HG03457 (cell line): ENCODE data around the gene STX2.
A peak's percentile ranks its signal among the peaks of the same experiment; 100 is the strongest.
"Not testable (repeated sequence)": the region's sequence is repeated elsewhere in the genome, so short reads cannot be mapped to it uniquely, and the experiment has no call there.

Experiments used
- ATAC-seq: cut with Tn5 transposase; IDR thresholded peaks from one replicate; pipeline ENCODE4 v1.9.1; 2021; ENCODE audit warnings: moderate number of reproducible peaks; ENCODE audit not compliant: unreplicated experiment

Gene STX2

DNA sequence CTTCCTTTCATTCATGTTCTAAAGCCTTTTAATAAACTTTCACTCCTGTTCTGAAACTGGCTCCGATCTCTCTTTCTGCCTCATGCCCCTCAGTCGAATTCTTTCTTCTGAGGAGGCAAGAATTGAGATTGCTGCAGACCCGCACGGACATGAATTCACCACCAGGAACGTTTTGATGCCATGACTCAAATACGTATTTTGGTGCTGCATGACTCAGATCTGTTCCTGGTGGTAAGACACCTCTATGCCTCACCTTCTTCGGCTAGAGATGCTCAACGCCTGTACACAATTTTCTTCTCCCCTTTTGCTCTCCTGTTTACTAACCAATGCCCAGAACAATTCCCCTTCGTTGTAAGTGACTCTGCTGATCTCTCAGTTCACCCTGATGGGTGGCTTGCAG is 70.9 kb downstream of the STX2 start:
- no peak for ATAC-seq

DNA sequence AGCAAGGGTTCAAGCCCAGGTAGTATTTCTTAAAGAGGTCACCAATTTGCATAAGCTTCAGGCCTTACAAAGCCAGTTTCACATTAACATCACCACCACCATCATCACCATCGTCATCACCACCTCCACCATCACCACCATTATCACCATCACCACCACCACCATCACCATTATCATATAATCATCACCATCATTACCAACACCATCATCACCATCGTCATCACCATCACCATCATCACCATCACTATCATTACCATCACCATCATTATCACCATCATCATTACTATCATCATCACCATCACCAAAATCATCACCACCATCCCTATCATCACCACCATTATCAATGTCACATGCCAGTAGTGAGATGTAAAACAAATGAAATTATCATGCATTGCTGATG is 72.6 kb downstream of the STX2 start:
- ATAC-seq, result no peak

DNA sequence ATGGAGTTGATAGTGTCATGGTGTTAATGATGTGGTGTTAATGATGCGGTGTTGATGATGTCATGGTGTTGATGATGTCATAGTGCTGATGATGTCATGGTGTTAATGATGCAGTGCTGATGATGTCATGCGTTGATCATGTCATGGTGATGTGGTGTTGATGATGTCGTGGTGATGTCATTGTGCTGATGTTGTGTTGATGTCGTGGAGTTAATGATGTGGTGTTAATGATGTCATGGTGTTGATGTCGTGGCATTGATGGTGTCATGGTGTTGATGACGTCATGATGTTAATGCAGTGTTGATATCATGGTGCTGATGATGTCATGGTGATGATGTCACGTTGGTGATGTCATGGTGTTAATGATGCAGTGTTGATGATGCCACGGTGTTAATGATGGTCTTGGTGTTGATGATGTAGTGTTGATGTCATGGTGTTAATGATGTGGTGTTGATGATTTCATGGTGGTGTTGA is 73.8 kb downstream of the STX2 start:
- no peak for ATAC-seq

DNA sequence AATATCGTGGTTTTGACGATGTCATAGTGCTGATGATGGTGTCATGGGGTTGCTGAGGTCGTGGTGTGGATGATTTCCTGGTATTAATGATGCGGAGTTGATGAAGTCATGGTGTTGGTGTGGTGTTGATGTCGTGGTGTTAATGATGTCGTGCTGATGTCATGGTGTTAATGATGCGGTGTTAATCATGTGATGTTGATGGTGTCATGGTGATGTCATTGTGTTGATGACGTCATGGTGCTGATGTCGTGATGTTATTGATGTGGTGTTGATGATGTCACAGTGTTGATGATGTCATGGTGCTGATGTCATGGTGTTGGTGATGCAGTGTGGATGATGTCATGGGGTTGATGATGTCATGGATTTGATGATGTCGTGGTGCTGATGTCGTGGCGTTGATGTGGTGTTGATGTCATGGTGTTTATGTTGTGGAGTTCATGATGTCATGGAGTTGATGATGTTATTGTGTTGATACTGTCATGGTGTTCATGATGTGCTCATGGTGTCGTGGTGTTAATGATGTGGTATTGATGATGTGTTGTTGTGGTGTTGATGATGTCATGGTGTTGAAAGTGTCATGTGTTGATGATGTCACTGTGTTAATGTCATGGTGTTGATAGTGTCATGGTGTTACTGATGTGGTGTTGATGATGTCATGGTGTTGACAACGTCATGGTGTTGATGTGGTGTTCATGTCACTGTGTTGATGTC is 74.4 kb downstream of the STX2 start:
- no peak for ATAC-seq

DNA sequence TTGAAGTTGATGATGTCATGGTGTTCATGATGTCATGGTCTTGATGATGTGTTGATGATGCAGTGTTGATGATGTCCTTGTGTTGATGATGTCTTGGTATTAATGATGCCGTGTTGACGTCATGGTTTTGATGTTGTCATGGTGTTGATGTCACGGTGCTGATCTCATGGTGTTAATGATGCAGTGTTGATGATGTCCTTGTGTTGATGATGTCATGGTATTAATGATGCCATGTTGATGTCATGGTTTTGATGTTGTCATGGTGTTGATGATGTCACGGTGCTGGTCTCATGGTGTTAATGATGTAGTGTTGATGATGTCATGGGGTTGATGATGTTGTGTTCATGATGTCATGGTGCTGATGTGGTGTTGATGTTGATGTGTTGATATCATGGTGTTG is 75.0 kb downstream of the STX2 start:
- no peak for ATAC-seq

DNA sequence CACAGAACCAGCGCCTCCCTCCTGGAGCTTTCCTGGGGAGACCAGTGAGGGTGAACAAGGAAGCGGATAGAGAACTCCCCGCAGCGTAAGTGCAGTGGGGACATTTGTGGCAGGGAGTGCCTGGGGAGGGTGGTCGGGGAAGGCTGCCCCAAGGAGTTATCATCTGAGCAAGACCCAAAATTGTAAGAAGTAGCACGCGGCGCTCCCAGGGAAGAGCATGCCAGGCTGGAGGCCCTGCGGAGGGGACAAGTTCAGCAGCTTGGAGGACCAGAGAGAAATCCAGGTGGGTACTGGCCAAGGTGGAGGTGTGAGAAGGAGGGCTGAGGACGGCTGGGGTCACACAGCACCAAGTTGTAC is 76.8 kb downstream of the STX2 start:
- no peak for ATAC-seq

DNA sequence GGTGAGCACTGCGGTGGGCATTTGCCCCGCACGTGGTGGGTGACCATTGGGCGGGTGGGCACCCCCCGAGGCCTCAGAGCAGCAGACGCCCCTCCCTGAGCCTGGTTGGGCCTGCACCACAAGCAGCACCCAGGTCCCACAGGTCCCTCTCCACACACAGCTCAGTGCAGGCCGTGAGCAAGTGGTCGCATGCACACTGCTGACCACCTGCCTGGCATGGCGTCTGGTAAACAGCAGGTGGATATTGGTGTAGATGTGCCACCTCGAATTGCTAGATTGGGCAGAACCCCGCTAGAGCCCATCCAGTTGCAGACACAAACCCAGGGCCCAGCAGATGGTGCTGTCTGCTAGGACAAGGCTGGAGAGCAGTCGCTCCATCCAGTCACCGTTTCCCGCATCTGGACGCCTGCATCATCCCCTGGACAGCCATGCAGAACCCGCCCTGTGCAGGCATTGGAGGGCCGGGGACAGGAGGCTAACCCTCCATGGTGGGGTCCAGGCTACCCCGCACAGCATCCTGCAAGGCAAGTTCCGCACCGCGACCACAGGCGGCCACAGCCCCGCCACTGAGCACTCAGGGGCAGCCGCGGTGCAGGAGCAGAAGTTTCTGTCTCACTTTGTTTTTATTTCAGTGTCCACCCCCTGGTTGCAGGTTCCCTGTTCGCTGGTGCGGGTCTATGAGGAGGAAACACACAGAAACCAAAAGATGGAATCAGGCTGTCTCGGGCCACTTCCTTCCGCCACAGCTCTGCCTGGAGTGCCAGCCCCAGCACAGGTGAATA is 77.3 kb downstream of the STX2 start:
- no peak for ATAC-seq

DNA sequence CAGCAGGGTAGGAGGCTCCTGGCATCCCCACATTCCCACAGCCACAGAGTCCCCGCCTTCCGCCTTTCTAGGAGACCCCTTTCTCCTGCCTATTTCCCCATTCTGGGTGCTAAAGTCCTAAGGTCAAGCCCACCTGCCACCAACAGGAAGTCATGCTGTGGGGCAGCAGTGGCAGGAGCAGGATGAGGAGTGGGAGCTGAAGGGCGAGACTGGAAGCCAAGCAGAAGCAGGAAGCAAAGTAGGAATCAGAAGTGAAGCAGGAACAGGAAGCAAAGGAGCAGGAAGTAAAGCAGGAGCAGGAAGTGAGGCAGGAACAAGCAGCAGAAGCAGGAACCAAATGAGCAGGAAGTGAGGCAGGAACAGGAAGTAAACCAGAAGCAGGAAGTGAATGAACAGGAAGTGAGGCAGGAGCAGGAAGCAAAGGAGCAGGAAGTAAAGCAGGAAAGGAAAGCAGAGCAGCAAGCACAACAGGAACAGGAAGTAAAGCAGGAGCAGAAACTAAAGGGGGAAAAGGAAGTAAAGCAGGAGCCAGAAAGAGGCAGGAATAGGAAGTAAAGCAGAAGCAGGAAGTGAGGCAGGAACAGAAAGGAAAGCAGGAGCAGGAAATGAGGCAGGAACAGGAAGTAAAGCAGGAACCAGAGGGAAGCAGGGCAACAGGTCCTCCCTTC is 84.7 kb downstream of the STX2 start:
- ATAC-seq, result no peak

DNA sequence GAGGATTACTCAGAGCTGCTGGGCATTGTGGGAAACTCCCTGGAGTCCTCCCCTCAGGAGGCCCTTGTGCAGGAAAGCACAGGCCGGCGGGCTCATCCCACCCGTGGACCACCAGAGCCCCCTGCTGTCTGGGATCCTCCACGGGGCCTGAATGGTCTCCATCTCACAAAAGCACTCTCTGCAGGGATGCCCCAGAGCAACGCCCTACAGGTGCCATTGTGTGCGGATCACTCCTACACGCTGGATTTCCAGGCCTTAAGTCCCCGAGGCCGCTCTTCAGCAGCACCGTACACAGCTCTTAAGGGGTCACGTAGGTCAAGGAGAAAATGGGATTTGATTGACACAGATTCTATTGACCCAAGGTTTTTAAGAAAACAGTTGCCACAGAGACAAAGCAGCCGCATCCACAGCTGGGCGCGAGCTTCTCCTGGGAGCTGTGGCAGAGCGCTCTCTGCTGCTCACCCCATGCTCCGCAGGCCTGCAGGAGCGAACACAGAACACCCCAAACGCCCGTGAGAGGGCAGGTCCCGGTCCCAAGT is 86.3 kb downstream of the STX2 start:
- no peak for ATAC-seq

DNA sequence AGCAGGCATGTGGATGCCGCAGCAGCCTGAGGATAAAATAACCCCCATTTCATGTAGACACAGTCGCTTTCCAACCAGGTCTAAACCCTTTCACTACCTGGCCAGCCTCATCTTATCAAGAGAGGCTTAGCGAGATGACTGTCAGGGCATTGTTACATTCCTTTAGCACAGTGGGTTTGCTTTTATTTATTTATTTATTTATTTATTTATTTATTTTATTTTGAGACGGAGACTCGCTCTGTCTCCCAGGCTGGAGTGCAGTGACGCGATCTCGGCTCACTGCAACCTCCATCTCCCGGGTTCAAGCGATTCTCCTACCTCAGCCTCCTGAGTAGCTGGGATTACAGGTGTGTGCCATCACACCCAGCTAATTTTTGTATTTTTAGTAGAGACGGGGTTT is 87.0 kb downstream of the STX2 start:
- not testable (repeated sequence) for ATAC-seq

DNA sequence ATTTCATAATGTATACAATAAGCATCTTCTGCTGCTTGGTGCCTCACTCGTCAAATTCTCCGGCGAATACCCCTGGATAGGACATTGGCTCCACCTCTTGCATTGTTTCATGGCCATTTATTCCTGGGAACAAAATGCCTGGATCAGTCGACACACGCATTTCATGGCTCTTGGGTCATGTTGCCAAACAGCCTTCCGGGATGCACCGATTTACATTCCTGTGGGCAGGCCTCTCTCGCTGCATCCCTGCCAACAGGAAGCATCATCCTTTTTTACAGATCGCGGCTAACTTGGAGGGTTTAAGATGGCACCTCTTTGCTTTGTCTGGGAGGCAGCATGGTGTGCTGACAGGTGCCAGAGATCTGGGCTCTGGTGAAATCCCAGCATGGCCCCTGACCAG is 90.3 kb downstream of the STX2 start:
- no peak for ATAC-seq

DNA sequence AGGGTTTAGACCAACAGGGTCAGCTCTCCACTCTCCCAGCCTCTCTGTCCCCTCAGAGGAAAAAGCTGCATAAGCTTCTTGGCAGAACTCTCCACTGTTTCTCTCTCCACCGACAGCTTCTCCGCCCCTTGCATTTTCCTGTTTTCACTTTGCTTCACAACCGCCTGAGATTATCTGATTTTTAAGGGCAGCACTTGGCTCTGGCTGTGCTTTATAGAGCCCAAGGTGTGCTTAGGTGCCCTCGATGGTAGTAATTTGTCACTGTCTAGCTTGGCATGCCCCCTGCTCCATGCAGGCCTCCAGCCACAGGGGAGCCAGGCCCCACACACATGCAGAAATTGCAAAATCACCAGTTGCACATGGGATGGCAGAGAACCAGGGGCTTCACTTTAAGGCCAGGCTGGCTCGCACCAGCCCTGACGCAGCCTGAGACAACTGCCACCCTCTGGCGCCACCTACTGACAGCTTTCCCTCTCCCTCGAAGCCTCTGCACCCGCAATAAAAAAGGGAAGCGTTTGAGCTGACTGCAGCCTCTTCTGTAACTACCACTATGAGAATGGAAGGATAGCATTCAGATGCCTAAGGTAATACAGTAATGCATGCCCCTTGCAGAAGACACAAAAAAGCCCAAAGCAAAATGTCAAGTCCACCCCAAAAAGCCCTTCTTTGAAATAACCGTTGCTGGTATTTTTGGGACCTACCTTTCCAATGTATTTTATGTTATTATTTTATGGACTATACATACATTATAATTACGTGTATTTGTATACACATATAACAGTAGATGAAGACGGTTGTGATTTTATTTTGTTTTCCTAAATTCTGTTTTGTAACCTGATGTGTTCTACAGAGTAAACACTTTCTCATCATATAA is 90.9 kb downstream of the STX2 start:
- ATAC-seq, result peak; percentile 83

DNA sequence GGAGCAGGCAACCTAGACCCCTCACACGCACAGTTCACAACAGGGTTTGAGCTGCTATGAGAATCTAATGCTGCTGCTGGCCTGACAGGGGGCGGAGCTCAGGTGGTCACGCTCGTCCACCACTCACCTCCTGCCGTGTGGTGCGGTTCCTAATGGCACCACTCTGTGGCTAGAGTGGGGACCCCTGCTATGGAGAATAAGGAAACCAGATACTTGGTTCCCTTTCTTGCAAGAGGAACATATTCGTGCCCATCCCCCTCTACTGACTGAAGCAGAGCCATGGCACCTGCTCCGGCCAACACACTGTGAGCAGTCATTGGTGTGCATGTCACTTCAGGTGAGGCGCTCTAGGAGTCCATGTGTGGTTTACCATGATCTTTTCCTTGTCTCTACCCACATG is 92.5 kb downstream of the STX2 start:
- no peak for ATAC-seq

DNA sequence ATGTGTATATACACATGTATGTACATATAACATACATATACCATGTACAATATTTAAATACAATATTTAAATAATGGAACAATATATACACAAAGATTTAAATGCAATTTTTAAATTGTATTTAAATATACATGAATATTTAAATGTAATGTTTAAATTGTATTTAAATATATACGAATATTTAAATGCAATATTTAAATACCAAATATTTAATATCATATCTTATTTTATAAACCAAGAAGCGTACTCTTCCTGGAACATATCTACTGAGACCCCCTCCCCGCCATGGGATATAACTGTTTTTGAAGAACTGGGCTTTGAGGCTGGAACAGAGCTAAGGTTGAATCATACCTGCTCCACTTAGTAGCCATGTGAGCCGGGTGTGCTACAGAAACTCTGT is 93.1 kb downstream of the STX2 start:
- no peak for ATAC-seq

DNA sequence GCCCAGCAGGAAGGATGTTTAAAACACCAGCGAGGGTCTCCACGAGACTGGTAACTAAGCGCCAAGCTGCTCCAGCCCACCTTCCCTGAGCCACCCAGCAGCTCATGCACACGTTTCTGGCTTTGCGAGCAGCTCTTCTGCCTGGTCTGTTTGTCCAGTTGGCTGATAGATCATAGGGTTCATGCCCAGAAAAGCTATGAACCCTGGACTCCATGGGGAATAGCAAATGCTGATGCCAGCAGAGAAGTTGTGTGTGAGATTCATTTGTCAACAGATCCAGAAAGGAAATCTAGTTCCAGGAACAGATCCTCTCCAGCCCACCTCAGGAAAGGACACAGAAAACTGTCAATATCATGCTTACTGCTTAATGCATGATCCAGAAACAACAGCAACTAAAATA is 94.8 kb downstream of the STX2 start:
- no peak for ATAC-seq

DNA sequence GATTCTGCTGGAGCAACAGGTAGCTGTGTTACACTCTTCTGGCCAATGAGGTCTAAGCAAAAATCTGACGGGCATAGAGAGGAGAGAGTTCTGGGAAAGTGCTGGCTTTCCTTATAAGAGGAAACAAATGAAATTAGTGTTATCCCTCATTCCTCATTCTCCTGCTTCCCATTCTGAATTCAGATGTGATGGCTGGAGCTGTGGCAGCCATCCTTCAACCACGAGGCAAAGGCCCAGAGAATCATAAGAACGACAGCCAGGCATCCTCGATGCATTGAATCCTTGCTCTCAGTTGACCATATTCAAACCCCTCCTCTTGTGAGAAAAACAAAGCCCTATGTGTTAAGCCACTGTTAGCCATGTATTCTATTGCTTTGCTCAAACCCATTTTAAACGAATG is 95.4 kb downstream of the STX2 start:
- ATAC-seq, result no peak

DNA sequence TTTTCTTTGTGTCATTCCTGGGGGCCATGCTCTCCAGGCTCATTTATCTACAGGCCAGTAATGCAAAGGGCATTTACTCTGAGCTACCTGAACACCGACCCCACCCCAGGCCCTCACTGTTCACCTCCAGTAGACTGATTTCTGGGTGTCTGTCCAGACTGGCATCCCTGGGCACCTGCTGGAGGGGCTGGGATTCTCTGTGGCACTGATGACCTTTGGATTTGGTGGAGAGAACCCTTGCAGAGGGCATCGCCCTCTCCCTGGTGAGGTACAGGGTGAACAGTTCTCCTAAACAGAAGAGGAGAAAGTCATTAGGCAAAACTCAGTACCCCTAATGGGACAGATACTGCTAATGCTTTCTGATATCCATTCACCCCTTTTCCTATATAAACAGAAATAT is 95.9 kb downstream of the STX2 start:
- no peak for ATAC-seq

DNA sequence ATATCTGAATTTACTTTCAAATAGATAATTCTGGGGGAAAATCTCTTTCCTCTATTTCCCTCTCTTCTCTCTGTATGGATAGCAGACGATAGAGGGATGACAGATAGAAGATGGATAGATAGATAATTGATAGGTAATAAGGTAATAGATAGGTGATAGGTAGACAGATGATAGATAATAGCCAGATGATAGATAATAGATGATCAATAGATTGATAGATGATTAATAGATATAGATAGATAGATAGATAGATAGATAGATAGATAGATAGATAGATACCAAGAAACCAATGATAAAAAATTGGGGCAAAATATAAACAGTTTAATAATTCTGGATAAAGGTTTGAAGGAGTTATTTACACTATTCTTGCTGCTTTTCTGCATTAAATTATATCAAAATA is 96.3 kb downstream of the STX2 start:
- ATAC-seq, result no peak

DNA sequence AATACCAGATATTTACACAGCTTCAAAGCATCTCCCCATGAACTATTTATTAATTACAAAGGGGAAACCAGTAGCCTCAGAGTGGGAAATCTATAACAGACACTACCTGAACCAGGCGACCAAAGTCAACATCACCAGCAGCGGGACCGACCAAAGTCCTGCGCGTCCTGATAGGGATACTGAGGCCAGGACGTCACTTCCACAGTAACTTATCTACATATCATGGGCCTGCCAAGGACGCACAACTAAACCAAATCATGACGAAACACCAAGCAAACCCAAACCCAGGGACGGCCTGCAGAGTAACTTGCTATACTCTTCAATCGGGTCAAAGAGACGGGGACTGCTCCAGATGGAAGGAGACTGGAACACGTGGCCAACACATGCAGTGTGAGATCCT is 96.9 kb downstream of the STX2 start:
- no peak for ATAC-seq
